T47D (cell line): ENCODE data around the gene PTPN6.
"Not testable (repeated sequence)": the region's sequence is repeated elsewhere in the genome, so short reads cannot be mapped to it uniquely, and the experiment has no call there.

Experiments used
- DNase-seq, 2 experiments: peaks; one replicate each; pipeline versions ENCODE4 v3.0.0 to v3.0.0-alpha.2; 2011 to 2012; ENCODE audit warnings: low read depth in 1 of 2, low spot score in 1 of 2
- JUND ChIP-seq: IDR thresholded peaks from 2 replicates; pipeline ENCODE4 v1.6.1; 2012; ENCODE audit warnings: low read depth
- in situ Hi-C: cut with HindIII; loops from 2 replicates; pipeline ENCODE4 v1.10.0; 2016; ENCODE audit warnings: low sequenced_read_pairs, low pct_unique_long_range_greater_than_20kb

The PTPN6 gene

GRCh38 chr12:6950811-6951540 lies at the start of gene PTPN6:
PTPN6 (plus strand) TSS chr12:6951356; CDS start chr12:6951513, 157 bp downstream.
- no peak for TF ChIP-seq JUND
- no peak for DNase-seq
- in situ Hi-C loops = no loop called here

- in situ Hi-C loops = no loop called here
- DNase-seq = no peak
- TF ChIP-seq JUND = no peak
Observed at GRCh38 chr12:6902448-6902847, 48.7 kb upstream of the PTPN6 start.

- in situ Hi-C loops = no loop called here
- no peak for DNase-seq
- TF ChIP-seq JUND = no peak
Observed at GRCh38 chr12:6903722-6904121, 47.4 kb upstream of the PTPN6 start.

GRCh38 chr12:6904280-6905276 lies 46.6 kb upstream of the PTPN6 start, which contains the start of gene LRRC23:
LRRC23 (plus strand) TSS chr12:6904822; CDS start chr12:6905634, 812 bp downstream.
- in situ Hi-C loops = no loop called here
- DNase-seq = peak; percentile 54 to 92
- no peak for TF ChIP-seq JUND

GRCh38 chr12:6905414-6906040 lies 45.6 kb upstream of the PTPN6 start:
- no peak for TF ChIP-seq JUND
- DNase-seq = no peak
- in situ Hi-C loops = no loop called here

GRCh38 chr12:6908141-6908540 lies 43.0 kb upstream of the PTPN6 start:
- DNase-seq, in situ Hi-C loops: not testable (repeated sequence)

- no peak for DNase-seq
- no peak for TF ChIP-seq JUND
- in situ Hi-C loops = no loop called here
Observed at GRCh38 chr12:6909421-6910145, 41.6 kb upstream of the PTPN6 start.

GRCh38 chr12:6912164-6912935 lies 38.8 kb upstream of the PTPN6 start:
- in situ Hi-C loops = no loop called here
- TF ChIP-seq JUND = no peak
- no peak for DNase-seq

- in situ Hi-C loops = no loop called here
- TF ChIP-seq JUND = no peak
- no peak for DNase-seq
Observed at GRCh38 chr12:6914246-6914946, 36.8 kb upstream of the PTPN6 start, which contains the start of gene ENO2. ENO2 (plus strand) TSS chr12:6914580; CDS start chr12:6915833, 1,253 bp downstream.

GRCh38 chr12:6914947-6915788 lies 36.0 kb upstream of the PTPN6 start:
- DNase-seq = no peak
- in situ Hi-C loops = no loop called here
- no peak for TF ChIP-seq JUND
